Measurements from ENCODE around the gene NTSR1.

NTSR1 gene

DNA sequence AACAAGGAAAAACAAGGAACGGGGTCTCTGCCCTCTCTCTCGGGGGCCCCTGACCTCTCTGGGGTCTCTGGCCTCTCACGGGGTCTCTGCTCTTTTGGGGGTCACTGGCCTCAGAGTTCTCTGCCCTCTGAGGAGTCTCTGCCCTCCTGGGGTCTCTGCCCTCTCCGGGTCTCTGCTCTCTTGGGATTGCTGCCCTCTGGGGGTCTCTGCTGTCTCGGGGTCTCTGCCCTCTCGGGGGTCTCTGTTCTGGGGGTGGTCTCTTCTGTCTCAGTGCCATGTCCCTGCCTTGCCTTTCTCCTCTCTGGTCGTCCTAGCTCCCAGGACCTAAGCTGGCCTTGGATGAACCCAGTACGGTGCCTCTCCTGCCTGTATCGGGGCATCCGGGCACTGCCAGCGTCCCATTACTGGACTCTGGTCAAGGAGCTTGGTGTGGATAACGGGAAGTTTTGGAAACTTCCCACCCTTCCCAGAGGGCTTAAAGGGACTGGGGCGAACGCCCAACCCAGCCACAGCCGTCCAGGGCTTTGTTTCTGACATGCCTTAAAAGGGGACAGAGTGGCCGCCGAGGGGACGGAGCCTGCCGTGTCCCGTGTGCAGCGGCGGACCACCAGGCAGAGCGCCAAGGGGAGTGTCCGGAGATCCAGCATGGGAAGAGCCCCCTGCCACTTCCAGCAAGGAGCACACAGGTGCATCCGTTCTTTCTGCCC is 62.9 kb downstream of the NTSR1 start:
- no peak for DNase-seq (ENCODE audit: low read depth)

GRCh38 chr20:62772103-62772611 is 63.5 kb downstream of the NTSR1 start:
- no peak for DNase-seq (ENCODE audit: low read depth)

DNA sequence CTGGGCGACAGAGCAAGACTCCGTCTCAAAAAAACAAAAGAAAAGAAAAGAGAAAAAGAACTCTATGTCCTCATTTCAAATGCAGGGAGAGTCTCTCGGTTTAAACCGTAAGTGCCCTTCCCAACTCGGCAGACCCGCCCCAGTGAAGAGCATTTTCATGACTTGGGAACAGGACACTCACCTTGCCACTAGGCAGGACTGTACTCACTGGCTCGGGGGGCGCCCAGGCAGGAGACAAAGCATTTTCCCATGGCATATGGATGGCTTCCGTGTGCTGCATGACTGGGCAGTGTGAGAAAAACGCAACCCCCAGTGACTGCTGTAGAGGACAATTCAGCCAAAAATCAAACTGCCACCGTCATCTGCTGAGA is 64.0 kb downstream of the NTSR1 start:
- DNase-seq (ENCODE audit: low read depth), result no peak

- DNase-seq (ENCODE audit: low read depth), result no peak
These were observed 64.6 kb downstream of the NTSR1 start for GRCh38 chr20:62772990-62773844.

GRCh38 chr20:62773845-62774714 is 65.4 kb downstream of the NTSR1 start:
- no peak for DNase-seq (ENCODE audit: low read depth)

- DNase-seq (ENCODE audit: low read depth), result no peak
These were observed 66.1 kb downstream of the NTSR1 start for GRCh38 chr20:62774762-62775161.

DNA sequence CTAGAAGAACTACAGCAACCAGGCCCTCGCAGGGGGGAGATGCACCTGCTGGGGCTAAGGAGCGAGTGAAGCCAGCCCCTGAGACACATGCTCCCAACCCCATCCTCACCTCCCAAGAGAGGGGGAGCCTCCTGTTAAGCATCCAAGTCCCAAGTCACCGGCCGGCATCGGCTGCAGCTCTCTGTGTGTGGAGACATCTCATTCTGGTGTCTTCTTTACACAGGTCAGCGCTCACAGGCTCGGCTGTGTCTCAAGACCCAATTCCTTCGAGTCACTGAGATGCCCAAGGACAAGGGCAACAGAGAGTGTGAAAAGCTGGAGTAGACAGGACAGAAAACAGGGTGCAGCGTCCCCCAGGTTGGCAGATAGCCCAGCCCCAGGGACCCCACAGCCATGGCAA is 66.6 kb downstream of the NTSR1 start:
- DNase-seq (ENCODE audit: low read depth), result no peak

- no peak for DNase-seq (ENCODE audit: low read depth)
These were observed 67.5 kb downstream of the NTSR1 start for GRCh38 chr20:62776035-62776691.

DNA sequence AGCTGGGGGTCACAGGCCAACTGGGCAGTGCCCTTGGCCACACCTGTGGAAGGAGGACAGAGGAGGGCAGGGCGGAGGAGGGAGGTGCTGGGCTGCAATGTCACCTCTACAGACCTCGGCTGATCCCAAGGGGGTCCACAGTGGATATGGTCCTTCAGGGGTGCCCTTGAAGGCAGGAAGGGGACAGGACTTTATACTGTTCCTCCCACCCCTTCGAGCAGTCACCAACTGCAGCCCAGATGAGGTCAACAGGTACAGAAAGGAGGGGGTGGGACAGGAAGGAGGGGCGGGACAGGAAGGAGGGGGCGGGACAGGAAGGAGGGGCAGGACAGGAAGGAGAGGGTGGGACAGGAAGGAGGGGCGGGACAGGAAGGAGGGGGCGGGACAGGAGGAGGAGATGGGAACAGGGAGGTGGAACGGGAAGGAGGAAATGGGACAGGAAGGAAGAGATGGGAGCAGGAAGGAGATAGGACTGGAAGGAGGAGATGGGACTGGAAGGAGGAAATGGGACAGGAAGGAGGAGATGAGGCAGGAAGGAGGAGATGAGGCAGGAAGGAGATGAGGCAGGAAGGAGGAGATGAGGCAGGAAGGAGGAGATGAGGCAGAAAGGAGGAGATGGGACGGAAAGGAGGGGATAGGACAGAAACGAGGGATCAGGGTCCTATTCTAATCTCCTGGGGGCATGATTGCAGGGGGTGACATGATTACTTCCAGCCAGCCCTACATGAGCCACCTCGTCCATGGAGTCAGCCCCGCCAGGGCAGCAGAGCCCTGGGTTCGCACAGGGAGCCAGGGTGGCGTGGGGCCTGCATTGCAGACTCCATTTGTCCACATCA is 68.3 kb downstream of the NTSR1 start:
- DNase-seq (ENCODE audit: low read depth), result peak; percentile 57

DNA sequence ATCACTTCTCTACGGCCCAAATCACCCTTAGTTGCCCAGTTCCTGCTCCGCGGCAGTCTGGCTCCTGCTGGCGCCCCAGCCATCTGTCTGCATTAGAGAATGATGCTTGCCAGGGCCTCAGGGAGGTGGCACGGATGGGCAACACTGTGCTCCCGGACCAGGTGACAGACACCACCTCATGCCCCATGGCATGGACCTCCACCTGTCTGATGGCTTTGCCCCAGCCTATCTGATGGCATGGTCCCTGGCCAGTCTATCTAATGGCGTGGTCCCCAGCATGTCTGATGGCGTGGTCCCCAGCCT is 68.8 kb downstream of the NTSR1 start:
- DNase-seq (ENCODE audit: low read depth), result no peak

- DNase-seq (ENCODE audit: low read depth), result no peak
These were observed 69.4 kb downstream of the NTSR1 start for GRCh38 chr20:62778058-62778457.

- DNase-seq (ENCODE audit: low read depth), result no peak
These were observed 70.2 kb downstream of the NTSR1 start for GRCh38 chr20:62778601-62779416.

GRCh38 chr20:62779417-62779685 is 70.7 kb downstream of the NTSR1 start:
- DNase-seq (ENCODE audit: low read depth), result no peak

- DNase-seq (ENCODE audit: low read depth), result no peak
These were observed 71.6 kb downstream of the NTSR1 start for GRCh38 chr20:62780204-62780603.

GRCh38 chr20:62780696-62781095 is 72.1 kb downstream of the NTSR1 start:
- no peak for DNase-seq (ENCODE audit: low read depth)

- no peak for DNase-seq (ENCODE audit: low read depth)
These were observed 73.7 kb downstream of the NTSR1 start for GRCh38 chr20:62782149-62782892.

DNA sequence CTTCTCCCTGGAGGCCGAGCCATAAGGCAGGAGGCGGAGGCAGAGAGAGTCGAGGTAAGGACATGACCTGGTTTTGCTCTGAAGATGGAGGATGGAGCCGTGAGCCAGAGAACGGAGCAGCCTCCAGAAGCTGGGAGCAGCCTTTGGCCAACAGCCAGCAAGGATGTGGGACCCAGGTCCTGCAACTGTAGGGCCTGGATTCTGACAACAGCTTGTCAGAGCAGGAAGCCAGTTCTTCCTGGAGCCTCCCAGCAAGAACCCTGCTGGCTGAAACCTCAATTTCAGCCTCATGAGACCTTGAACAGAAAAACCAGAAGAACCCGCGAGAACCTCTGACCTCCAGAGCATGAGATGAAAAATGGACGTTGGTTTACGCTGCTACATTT is 74.2 kb downstream of the NTSR1 start:
- no peak for DNase-seq (ENCODE audit: low read depth)

DNA sequence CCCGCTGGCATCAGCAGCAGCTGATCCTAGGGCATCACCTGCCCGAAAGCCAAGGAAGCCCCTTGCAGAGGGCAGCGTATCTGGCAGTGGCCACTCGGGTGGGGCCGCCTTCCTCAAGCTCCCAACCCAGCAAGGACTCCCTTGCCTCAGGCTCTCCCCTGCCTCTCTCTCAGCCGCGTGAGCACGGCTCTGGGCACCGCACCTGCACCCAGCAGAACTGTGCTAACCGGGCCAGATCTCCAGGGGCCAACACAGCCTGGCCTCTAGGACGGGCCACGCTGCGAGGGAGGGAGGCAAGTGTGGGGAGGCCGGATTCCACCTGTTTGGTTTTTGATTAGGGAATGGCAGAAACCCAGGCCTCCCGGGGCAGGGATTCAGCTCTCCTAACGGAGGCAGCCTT is 75.9 kb downstream of the NTSR1 start:
- DNase-seq (ENCODE audit: low read depth), result no peak

GRCh38 chr20:62785393-62785792 is 76.8 kb downstream of the NTSR1 start:
- DNase-seq (ENCODE audit: low read depth), result no peak

DNA sequence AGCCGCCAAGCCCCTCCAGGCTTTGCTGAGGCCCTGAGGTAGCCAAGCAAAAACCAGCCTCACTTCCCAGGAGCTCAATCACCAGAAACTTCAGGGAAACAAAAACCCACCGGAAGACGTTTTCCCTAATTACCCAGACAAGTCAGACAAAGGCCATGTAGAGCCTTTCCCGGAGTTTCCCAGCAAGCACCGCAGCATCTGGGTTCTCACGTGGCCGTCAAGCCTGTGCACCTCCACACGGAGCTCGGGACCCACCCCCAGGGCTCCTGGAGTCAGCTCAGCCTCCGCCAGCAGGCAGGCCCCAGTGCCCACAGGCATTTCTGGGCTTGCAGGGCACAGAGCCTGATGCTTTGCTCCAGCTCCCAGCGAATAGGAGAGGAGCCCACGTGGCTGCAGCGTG is 77.5 kb downstream of the NTSR1 start:
- DNase-seq (ENCODE audit: low read depth), result no peak
